ENCODE measurements around the gene AFG3L2. TPM values are rescaled to one million over a fixed set of nuclear protein-coding genes. Genes with fewer than 3 reads are reported as not detected.

AFG3L2 gene
- total RNA-seq, 6 experiments from 2014 or later, result 35.2 to 44.4 (median 39.0) TPM

DNA sequence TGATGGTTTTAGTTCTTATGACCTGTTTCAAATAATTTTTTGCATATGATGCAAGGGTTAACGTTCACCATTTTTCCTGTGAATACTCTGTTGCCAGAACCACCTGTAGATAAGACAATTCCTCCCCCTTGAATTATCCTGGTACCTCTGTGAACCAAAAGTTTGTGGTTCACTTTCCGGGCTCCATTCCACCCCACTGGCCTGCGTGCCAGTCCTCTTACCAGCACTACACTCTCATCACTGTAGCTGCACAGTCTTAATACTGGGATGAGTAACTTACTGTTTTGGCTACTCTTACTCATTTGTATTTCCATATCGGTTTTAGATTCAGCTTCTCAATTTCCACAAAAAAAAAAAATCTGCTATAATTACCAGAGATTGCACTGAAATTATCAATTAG is 34.4 kb downstream of the AFG3L2 start:
- H3K4me1 Mint-ChIP-seq (ENCODE audit: low read depth), result peaks cover 8% of the 10 kb centered on the region; the same call in 1 of the 2 replicates
- no peak for DNase-seq
- no peak for TF ChIP-seq CTCF (IDR thresholded peaks at IDR 0.05)
- H3K27me3 Mint-ChIP-seq (ENCODE audit: insufficient read depth), result no peaks in the 10 kb centered on the region; the same call in 1 of the 2 replicates
- peaks cover 44% of the 10 kb centered on the region for H3K36me3 Mint-ChIP-seq (ENCODE audit: low read depth)
- no peak overlapping the region for H3K4me3 Mint-ChIP-seq
- no peak overlapping the region for H3K27ac Mint-ChIP-seq
- no peaks in the 10 kb centered on the region for H3K9me3 Mint-ChIP-seq

DNA sequence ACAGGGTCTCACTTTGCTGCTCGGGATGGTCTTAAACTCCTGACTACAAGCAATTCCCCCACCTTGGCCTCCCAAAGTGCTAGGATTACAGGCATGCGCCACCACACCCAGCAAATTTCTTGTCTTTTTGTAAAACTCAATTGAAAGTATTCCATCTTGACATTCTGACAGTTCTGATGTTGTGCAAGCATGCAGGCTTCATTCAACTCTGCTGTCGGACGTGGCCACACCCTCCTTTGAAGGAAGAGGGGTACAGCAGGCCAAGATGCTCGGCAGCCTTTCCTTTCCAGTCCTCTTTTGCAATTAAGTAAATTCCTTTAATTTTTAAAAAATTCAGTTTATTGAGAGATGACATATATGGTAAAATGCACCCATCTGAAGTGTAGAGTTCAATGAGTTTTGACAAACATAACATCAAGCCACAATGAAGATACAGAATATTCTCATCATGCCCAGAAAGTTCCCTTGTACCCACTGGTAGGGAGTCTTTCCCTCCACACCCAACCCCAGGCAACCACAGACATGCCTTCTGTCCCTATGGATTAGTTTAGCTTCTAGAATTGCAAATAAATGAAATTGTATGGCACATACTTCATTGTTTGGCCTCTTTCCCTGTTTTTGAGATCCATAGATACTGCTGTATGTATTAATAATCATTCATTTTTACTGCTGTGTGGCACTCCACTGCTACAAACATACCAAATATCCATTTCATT is 35.9 kb downstream of the AFG3L2 start:
- Mint-ChIP-seq H3K27ac (no peak overlapping the region), H3K27me3 (ENCODE audit: insufficient read depth) (no peaks in the 10 kb centered on the region; the same call in 1 of the 2 replicates), H3K36me3 (ENCODE audit: low read depth) (peaks cover 39% of the 10 kb centered on the region), H3K4me3 (no peak overlapping the region), H3K4me1 (ENCODE audit: low read depth) (peaks cover 24% of the 10 kb centered on the region), H3K9me3 (no peaks in the 10 kb centered on the region)
- no peak for DNase-seq
- TF ChIP-seq CTCF (IDR thresholded peaks at IDR 0.05), result no peak

DNA sequence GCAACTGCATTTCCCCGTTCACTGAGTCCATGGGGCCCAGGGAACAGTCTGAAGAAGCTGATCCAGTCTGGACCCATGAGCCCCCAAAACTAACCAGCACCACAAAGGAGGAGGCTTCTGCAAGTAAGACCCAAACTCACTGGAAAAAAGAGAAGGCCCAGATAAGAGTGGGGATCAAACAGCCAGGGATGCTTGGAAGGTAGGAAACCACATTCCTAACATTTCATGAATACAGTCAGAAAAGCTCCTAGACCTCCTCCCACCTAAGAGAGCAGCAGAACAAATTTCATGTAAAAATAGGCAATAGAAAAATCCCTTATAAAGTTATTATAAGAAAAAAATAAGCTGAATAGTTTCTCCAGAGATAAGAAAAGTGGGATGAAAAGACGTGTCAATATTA is 38.6 kb downstream of the AFG3L2 start:
- H3K27me3 Mint-ChIP-seq (ENCODE audit: insufficient read depth), result peaks cover 5% of the 10 kb centered on the region; the same call in 1 of the 2 replicates
- peaks cover 46% of the 10 kb centered on the region for H3K36me3 Mint-ChIP-seq (ENCODE audit: low read depth)

GRCh38 chr18:12336887-12337286 is 40.1 kb downstream of the AFG3L2 start:
- Mint-ChIP-seq H3K4me1 (ENCODE audit: low read depth) (peaks cover 25% of the 10 kb centered on the region), H3K36me3 (ENCODE audit: low read depth) (peaks cover 33% of the 10 kb centered on the region), H3K4me3 (no peak overlapping the region; the same call in 1 of the 2 replicates), H3K9me3 (no peaks in the 10 kb centered on the region), H3K27ac (peak overlapping the region; percentile 1; the same call in 1 of the 2 replicates), H3K27me3 (ENCODE audit: insufficient read depth) (peaks cover 5% of the 10 kb centered on the region; the same call in 1 of the 2 replicates)
- no peak for TF ChIP-seq CTCF (IDR thresholded peaks at IDR 0.05)
- DNase-seq, result peak; percentile 64

More for the DNA sequence above, 38.6 kb downstream of the AFG3L2 start:
- Mint-ChIP-seq H3K4me3 (no peak overlapping the region), H3K9me3 (no peaks in the 10 kb centered on the region), H3K4me1 (ENCODE audit: low read depth) (peaks cover 25% of the 10 kb centered on the region), H3K27ac (no peak overlapping the region)
- no peak for TF ChIP-seq CTCF (IDR thresholded peaks at IDR 0.05)
- no peak for DNase-seq

- H3K36me3 Mint-ChIP-seq (ENCODE audit: low read depth), result peaks cover 32% of the 10 kb centered on the region
- no peak for TF ChIP-seq CTCF (IDR thresholded peaks at IDR 0.05)
- H3K4me3 Mint-ChIP-seq, result no peak overlapping the region
- no peak overlapping the region for H3K27ac Mint-ChIP-seq
- H3K4me1 Mint-ChIP-seq (ENCODE audit: low read depth), result peaks cover 25% of the 10 kb centered on the region
- no peaks in the 10 kb centered on the region for H3K9me3 Mint-ChIP-seq
- DNase-seq, result no peak
- H3K27me3 Mint-ChIP-seq (ENCODE audit: insufficient read depth), result peaks cover 5% of the 10 kb centered on the region; the same call in 1 of the 2 replicates
Observed at GRCh38 chr18:12336171-12336613, 40.8 kb downstream of the AFG3L2 start.
